Amniotic stem cell (primary cell): ENCODE results near the gene TTC7B.

Experiments used
- DNase-seq: peaks from one replicate; lab custom pipeline; 2025; lab: John Stamatoyannopoulos, UW

The TTC7B gene

DNA sequence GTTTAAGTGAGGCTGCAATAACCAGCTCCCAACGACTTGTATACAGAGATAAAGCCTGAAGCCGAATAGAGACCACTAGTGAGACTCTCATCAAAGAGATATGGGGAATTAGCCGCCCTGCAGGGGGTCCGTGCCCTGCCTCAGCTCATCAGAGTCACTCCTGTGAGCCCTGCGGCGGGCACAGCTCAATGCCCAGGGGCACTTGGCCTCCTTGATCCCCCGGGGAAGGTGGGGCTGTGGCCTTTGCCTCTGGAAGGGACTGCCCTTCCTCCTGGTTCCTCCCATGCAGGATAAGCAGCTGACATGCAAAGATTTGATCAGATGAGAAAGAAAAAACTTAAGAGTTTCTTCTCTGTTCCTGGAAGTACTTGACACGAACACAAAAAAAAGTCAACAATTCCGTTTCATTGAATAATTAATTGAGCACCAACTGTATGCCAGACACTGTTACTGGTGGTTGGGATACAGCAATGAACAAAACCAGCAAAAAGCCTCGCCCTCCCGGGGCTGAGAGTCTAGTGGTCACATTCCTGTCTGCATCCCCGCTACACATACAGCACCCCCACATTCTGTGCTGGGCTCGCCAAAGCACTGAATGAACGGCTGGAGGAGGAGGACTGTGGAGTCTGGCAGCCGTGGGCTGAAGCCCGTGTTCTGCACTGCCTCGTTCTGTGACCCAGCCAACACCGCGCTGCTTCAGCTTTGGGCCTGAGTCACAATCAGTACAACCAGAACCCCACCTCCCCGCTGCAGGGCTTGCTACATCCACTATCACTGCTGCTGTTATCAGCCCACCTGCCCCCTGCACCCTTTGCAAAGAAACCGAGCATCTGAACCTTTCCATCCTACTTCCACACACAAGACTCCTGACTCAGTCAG is 10.3 kb downstream of the TTC7B start:
- DNase-seq = no peak

DNA sequence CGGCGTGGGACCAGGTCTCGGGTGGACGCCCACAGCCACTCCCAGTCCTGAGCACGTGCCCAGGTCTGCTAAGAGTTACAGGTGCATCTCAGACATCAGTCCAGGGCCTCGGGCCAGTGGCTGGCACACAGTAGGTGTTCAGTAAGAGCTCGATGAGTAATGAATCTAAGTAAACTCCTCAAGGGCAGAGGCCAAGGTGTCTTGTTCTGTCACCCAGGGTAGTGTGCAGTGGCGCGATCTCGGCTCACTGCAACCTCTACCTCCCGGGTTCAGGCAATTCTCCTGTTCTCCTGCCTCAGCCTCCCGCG is 11.2 kb downstream of the TTC7B start:
- no peak for DNase-seq

DNA sequence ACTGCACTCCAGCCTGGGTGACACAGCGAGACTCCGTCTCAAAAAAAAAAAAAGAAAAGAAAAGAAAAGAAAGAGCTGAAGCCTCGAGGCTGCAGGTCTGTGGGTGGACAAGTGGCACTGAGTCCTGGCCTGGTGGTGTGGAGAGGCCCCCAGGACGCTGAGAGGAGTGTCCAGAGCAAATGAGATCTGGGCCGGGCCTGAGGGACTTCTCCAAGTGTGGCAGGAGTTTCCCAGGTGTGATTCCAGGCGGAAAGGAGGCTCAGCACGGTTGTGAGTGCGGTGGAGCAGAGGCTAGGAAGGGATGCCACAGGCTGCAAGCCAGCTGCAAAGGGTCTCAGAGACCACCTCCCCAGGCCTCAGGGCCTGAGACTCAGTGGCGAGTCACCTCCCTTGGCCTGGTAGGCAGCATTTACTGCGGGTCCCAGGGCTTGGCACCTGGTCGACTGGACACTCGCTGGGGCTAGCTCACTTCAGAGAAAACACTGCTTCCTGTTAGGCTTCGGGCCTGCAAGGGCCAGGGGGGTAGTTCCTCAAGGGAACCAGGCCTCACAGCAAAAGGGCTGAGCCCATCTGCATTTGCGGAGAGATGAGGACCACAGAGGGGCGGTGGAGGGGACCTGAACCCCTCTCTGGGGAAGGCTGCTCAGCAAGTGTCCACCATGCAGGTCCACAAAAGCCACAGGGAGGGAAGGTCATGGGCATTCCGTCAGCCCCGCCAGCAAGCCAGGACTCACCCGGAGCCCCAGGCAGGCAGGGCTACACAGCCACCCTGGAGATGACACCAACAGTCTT is 11.7 kb downstream of the TTC7B start:
- DNase-seq = no peak

DNA sequence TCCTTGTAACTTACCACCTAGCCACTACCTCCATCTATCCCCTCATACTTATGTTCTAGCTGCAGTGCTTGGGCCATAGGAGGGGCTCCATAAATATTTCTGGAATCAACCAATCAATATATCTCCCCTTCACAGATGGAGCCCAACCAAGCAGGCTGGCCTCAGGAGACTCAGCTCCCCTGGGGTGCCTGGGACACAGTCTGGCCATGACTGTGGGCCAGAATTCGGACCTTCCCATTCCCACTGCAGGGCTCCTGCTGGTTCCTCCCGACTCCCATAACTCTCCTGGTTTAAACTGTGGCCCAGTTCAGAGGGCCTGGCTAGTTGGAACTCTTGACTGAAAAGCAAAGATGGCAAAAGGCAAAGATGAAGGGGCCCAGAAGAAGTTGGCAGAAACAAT is 13.0 kb downstream of the TTC7B start:
- DNase-seq = no peak

DNA sequence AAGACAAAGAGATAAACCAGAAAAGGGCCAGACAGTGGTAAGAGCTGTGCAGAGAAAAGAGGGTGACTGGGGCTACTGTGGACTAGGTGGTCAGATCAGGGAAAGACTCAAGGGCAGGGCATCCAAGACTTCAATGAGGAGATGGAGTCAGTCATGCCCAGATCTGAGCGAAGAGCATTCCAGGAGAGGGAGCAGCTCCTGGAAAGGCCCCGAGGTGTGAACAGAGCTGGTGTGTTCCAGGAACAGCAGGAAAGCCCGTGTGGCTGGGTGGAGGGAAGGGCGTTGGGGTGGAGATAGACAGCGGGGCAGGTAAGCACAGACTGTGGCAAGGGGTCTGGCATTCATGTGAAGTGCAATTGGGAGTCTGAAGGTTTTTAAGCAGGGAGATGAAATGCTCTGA is 16.8 kb downstream of the TTC7B start:
- DNase-seq = no peak

DNA sequence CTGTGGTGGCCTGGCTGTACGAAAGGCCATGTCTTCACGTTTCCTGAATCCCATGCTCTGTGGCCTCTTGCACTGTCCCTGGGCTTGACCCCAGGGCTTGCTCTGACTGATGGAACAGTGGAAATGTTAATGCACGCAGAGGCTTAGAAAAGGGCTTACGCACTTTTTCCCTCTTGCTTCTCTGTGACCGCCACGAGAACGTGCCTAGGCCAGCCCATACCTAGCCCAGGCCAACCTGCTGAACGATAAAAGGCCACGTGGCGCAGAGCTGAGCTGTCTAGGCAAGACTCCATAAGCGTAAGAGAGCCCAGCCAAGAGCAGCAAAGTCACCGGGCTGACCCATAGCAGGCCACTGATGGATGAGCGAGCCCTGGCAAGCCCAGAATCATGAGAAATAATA is 18.3 kb downstream of the TTC7B start:
- no peak for DNase-seq

DNA sequence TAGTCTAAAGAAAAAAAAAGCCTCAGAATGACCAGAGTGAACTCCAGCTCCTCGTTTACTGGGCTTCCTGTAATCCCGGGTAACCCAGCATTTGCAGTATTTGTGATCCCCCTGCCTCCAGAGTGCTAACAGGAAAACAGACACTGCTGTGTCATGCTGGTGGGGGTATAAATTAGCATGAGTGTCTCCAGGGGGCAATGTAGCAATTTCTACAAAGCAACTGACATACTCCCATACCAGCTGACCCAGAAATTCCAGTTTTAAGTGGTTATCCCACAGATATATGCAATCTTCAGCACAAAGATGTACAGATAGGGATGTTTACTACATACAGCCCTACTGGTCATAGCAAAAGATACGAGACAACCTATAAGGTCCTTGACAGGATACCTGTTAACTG is 18.8 kb downstream of the TTC7B start:
- no peak for DNase-seq

DNA sequence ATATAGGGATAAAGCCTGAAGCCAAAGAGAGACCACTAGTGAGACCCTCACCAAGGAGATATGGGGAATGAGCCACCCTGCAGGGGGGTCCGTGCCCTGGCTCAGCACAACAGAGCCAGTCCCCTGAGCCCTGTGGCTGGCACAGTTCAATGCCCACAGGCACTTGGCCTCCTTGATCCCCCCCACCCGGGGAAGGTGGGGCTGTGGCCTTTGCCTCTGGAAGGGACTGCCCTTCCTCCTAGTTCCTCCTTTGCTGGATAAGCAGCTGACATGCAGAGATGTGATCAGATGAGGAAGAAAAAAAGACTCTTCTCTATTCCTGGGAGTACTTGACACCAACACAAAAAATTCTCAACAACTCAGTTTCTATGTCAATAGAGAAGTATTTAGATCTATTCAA is 19.9 kb downstream of the TTC7B start:
- DNase-seq = no peak

DNA sequence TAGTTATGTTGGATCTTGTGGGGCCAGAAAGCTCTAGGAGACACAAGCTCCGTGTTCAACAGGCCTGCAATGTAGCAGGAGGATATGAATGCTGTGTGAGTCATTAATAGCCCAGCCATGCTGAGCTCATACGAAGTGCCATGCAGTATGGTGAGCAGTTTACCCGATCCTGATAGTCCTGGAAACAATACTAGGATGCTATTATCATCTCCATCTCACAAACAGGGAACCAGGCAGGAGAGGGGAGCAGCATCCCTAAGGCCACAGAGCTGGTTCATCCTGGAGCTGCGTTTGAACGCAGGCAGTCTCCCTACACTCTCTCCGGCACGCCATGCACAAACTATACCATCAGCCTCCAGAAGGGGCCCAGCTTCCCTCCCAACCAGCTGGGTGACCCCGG is 20.5 kb downstream of the TTC7B start:
- DNase-seq = peak; percentile 33

DNA sequence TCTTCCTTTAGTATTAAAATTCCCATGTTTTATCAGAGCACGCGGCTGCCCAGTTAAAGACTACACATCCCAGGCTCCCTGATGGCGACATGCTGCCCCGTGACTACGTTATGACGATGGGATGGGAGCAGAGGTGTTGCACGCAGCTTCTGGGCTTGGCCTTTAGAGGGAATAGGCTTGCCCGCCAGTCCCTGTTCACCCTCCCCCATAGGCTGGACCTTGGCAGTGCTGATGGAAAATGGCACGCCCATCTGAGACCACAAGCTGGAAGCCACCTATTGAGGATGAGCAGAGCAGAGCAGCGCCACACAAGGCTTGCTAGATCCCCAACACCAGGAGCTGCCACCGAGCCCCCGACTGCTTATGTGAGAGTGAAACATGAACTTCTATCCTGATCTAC is 24.7 kb downstream of the TTC7B start:
- DNase-seq = no peak

DNA sequence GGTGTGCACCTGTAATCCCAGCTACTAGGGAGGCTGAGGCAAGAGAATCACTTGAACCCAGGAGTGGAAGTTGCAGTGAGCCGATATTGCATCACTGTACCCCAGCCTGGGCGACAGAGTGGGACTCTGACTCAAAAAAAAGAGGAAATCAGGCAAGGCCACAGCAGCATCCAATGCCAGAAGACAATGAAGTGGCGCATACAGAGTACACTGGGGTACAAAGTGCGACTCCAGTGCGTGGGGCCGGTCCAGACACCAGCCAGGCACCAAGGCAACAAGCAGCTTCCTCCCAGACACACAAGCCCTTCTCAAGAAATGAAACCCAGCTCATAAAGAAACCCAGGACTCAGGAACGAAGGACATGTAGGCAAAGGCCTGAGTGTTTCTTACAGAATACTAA is 28.2 kb downstream of the TTC7B start:
- no peak for DNase-seq

DNA sequence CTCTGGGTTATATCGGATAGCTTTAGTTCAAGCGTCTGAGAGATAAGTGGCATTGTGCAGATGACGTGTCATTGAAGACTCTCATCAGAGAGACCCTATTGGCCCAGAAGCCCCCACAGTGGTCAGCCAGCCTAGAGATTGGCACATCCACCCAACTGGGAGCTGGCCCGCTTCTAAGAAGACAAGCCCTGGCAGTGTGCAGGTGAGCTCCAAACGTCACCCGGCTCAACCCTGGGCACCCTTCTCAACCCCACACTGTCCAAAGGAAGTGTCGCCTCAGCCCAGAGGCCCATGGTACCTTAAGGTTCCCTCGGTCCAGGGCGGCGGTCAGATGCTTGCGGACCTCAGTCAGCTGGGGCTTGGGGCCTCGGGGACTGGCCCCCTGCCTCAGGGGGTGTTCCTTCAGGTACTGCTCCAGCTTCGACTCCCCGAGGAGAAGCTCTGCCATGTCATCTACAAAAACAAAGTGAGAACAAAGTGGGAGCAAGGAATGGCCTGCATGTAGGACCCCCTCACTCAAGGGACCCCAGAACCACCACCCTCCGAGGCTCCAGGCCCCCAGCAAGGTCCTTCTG is 30.3 kb downstream of the TTC7B start:
- no peak for DNase-seq

DNA sequence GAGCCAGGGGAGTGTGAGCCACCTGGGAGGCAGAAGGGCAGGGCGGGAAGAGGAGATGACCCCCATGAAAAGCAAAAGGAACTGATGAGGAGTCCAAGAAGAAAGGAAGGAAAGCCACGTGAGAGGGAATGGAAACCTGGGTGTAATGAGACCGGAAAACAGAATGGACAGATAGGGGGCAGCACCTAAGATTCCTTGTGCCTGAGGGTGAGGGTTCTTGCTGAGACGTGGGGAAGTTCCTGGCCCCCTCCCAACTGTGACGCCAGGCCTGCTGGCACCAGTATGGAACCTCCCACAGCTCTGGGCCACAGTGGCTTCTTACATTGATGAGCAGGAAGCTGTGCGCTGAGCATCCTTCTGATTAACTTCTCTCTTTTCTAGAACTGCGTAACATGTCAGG is 30.8 kb downstream of the TTC7B start:
- DNase-seq = no peak

DNA sequence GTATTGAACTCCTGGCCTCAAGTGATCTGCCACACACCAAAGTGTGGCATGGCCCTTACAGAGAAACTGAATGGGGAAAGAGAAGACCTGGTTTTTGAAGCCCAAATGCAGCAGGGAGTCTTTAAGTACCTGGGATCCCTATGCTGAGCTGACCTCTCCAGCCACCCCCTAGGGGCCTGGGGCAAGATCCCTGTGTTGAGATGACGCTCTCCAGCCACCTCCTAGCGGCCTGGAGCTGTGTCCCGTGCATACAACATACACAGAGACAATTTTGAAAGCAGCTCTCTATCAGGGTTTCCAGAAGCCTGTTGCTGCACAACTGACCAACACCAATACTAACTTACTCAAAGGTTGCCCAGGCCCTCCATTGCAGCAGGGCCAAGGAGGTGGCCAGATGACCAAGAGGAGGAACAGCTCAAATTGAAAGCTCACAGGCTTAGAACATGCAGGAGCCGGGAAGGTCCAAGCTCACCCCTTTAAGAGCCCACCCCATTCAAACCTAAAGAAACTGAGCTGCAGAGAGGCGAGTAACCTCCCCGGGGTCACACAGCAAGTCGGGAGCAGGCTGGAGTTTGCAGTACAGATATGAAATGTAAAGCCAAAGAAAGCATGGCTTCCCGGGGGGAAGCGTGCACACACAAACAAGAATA is 31.5 kb downstream of the TTC7B start:
- no peak for DNase-seq

DNA sequence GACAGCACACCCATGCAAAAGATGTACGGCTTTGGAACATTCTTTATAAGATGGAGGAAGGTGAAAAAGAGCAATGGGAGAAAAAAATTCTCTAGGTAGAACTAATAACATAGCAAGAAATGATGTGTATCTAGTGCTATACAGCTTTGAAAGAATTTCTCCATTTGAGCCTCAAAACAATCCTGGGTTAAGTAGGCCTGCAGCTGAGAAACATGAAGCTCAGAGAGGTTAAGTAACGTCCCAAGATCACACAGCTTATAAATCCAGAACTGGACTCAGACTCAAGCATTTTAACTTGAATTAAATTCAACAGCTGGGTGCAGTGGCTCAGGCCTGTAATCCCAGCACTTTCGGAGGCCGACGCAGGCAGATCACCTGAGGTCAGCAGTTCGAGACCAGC is 32.9 kb downstream of the TTC7B start:
- DNase-seq = no peak

DNA sequence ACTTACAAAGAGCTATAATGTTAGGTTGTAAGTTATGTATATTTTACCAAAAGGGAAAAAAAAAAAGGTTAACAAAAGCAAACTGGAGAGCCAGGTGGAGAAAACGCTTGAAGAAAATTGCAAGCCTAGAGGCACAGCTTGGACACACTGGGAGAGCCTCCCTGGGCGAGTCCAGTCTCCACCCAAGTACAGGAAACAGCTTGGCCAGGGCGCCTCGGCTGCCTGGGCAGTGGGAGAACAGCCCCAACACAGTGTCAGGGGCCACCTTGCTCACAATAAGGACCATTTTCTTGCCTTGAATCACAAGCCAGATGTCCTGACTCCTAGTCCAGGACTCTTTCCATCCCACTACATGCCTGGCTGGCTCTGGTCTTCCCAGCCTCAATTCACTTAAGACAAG is 33.3 kb downstream of the TTC7B start:
- no peak for DNase-seq

DNA sequence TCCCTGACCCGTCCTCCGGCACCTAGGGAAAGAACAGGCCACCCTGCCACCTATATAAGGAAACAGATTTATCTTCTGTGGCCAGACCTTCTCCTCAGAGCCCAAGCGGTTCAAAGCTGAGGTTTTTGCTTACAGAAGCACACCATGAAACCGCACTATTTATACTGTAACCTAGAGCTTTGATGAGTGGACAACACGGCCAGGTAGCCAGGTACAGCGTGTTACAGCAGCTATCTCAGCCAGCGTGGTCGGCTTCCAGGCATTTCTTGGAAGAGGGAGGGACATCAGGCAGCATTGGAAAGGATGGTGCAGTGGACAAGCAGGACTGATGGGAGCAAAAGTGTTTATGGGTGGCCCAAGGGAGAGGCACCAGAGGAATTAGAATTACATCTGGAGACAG is 34.4 kb downstream of the TTC7B start:
- no peak for DNase-seq

DNA sequence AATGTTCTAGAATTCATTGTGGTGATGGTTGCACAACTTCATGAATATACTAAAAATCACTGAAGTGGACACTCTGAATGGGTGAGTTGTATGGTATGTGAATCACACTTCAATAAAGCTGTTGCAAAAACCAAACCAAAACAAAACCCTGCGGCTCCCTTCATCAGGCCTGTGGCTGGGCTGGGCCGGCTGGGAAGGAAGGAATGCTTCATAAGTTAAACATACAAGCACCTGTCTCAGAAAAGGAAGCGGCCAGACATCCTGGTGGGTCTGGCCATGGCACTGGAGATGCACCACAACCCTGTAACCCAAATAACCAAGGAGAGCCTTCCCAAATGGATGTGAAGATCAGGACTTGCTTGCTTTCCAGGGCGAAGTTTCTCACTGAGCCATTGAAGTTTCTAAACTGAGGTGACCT is 34.9 kb downstream of the TTC7B start:
- DNase-seq = no peak

DNA sequence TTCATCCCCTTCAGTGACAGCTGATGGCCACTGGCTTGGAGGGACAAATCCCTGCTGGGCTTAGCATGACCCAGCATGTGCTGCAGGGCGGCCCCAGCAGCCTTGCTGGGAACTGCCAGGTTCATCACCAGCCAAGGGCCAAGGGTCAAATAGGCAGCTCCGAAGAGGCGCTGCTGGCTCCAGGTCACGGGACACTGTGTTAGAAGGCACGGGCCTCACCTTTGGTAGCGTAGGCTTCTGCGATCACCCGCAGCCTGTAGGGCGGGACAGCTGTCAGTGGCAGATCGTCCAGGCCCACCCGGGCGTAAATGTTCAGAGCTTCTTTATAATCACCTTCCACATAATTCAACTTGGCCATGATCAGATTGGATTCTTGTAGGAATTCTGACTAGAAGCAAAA is 35.7 kb downstream of the TTC7B start:
- DNase-seq = no peak

DNA sequence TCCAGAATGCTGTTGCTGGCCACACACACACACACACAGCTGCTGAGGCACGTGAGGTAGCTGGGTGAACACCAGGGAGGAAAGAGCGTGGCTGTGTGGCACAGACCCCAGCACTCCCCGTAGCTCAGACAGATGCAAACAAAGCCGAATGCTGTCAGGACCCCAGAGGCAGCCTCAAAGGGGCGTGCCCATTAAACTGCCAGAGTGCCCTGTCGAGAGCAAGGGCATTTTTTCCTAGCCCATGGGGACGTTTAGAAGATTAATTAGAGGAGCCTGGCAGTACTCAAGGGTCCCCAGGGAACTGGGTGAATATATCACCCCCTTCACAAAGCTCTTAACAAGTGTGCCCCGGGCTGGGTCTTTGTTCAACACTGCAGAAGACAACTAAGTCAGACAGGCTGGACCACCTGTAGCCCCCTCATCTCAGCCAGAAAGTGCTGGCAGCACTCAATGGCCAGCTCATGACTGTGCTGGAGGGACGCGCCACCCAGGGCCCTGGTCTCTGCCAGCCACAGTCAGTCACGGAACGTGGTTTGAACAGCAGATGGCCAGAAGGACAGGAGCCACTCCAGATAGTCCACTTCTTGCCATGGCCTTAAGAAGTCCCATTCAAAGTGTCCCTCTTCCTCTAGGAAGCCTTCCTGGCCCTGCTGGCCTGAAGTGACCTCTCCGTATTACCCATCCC is 37.5 kb downstream of the TTC7B start:
- DNase-seq = no peak

DNA sequence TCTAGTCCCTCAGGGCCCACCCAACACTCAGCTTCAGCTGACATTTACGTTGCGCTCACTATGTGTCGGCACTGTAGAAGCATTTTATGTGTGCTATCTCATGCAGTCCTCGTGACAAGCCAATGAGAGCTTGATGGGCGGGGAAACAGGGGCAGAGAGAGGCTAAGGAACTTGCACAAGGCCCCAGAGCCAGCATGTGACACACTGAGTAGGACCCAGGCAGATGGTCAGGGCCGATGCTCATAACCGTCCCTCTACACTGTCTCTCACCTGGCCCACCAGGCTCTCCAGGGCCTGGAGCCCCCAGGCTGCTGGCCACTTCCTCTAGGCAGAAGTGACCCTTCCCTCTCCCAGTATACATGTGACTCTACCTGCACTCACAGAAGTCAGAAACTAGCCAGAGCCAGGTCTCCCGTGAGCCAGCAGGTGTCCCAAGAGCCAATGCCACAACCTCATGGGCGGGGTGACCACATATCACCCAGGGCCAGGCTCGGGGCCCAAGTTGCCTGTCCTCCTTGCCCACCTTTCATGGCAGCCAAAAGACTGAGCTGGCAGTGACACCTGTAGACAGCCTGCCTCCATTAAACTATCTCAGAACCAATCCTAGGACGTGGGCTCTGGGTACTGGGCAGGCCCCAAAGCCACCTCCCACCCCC is 38.3 kb downstream of the TTC7B start:
- no peak for DNase-seq

DNA sequence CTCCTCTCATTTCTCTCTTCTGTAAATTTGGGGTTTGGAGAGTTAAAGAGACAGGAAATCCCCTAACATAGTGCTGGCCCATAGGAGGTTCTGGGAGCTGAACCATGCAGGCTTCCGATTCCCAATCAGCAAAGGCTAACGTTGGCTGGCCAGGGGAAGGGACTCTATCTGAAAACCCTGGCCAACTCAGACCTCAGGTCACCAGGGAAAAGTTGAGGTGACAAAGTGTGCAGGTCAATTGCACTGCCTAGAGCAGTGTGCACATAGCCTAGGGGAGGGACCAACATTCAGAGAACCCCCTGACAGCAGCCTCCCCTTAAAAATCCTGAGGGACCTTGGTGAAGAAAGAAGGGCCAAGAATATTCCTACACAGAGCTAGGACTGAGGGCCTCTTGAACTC is 38.9 kb downstream of the TTC7B start:
- no peak for DNase-seq
